Stimulated activated CD4-positive, alpha-beta T cell treated with anti-CD3 and anti-CD28 coated beads, TNF-alpha, amount 100 ng/mL, for 24 hours (primary cell): ENCODE measurements around the gene CDH24.
A peak's percentile ranks its signal among the peaks of the same experiment; 100 is the strongest.

Experiments used
- DNase-seq, 3 experiments: peaks; one replicate each; pipeline ENCODE4 v3.0.0-alpha.2; 2020; ENCODE audit warnings: low read depth in 3 of 3

Gene CDH24

DNA sequence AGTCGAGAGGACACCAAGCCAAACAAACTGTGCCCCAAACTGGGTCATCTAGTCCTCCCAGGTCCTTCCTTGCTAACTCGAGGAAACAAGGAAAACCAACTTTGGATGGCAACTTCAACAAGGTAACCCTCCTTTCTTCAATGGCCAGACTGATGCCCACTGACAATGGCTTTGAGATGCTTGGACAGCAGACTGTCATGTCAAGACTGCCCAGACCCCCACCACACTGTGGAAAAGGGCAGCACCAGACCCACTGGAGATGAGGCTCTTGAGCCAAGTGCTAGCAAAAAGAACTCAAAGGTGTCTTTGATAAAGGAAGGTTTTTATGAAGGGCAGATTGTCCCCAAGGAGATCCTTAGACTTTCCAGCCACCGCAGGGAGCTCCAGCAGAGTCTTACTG lies 9.0 kb upstream of the CDH24 start:
- DNase-seq, result no peak

DNA sequence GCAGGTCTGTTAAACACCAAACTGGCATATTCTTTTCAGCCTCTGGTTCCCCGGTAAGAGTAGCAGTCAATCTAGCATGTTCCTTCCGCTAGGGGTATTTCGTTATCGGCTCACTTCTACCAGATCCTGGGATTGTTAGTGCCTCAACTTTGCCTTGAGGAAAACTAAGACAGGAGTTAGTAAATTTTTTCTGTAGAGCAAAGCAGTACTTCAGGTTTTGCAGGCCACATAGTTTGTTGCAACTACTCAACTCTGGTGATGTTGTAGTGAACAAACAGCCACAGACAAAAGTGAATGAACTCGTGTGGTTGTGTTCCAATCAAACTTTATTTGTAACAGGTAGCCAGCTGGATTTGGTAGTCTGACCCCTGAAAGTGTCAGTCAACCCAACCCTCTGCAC lies 6.3 kb upstream of the CDH24 start:
- DNase-seq, result no peak

DNA sequence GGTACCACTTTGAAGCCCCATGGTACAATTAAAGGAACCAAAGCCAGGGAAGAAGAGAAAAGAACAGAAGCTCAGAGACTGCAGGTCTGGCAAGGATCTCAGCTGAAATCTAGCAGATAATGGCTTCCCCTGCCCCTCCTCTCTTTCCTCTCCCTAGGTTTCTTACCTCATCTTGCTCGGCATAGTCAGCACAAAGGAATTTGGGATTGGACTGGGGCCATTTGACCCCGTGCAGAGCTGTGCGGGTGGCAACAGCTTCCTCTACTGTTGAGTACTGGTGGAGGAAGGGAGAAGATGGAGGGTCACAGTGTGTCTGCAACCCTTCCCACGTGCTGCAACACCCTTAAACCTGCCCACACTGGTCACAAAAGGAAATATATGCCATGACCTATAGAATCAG lies 4.7 kb upstream of the CDH24 start:
- DNase-seq, result no peak

DNA sequence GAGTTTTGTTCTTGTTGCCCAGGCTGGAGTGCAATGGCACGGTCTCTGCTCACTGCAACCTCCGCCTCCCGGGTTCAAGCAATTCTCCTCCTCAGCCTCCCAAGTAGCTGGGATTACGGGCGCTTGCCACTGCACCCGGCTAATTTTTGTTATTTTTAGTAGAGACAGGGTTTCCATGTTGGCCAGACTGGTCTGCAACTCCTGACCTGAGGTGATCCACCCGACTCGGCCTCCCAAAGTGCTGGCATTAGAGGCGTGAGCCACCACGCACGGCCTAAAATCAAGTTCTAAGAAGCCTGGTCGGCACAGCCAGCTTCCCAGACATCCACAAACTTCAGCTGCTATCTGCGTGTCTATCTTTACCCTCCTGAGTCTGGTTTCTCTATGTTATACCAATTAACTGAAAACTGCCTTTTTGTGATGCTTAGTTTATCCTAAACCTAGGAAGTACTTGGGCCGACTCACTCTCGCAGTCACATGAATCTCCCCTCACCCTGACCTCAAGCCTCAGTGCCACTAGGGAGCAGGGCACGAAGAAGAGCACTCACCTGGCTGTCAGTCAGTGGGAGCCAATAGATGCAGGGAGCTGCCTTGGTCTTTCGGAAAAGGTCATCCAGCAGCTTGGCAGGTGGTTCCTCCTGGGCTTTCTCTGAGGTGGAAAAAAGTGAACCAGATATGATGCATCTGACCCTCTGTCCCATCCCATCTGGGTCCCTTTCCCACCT lies 3.4 kb upstream of the CDH24 start:
- DNase-seq, result no peak

DNA sequence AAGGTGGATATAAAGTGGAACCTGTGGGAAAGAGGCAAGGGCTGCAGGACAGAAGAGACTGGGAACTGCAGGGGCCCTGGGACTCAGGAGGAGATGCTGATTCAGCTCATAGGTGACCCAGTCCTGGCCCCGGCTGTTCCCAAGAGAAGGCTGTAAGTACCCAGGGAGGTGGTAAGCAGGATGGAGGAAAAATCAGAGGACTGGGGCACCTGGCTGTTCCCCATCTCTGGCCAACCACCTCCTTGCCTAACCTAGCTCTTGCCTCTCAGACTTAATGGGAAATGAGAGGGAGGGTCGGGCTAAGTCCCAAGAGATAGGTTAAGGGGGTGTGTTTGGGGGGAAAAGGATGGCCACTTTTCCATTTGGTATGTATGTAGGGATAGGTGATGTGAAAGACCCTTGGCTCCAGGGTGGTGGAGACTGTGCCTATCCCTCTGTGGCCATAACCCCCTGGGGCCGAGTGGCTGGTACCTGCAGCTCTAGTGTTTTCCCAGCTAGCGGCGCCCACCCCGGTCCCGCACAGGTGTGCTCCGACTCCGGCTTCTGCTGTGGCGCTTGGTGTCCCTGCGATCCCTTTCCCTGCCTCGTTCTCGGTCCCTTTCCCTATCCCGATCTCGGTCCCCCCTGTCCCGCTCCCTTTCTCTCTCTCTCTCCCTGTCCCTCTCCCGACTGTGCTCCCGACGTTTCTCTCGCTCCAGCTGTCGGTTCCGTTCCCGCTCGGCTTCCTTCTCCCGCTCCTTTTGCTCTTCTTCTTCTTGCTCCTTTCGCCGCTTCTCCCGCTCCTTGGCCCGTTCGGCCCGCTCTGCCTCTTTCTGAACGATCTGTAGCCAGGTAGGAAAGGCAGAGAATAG lies 1.6 kb upstream of the CDH24 start:
- no peak for DNase-seq

DNA sequence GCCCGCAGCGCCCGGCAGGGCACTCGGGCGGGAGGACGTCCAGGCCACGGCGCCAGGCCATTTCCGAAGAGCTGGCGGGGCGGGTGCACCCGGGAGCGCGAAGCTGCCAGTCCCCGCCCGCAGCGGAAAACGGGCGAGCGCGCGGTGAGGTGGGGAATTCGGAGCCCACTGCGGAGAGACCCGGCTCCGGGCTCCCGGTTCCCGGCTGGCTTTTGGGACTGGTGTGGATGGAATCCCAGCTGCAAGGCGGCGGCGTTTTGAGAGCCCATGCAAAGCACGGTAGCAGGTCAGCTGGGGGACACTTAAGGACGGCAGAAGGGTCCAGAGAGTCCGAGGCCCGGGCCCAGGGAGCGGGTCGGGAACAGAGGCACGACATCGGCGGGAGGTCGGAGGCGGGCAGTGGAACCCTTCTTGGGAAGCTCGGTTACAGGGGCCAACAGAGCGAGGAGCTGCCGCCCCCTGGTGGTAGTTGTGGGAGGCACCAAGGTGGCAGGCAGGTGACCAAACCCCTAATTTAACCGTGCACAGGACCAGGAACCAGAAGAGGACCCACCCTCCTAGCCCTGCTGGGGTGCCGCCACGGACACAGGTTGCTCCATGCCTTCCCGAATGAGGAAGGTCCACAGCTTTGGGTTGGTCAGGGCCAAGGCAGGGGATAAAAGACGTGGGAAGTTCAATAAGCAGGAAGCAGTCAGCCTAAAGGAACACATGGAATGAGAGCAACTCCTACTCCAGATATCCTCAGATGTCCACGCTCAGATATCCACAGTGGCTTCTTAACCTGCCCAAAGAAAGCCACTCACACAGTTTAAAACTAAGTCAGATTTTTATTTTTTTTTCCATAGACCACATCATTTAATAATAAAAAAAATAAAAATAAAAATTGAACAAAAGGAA lies 685 bp upstream of the CDH24 start:
- DNase-seq, result peak; percentile 73 to 89 (median 75)

DNA sequence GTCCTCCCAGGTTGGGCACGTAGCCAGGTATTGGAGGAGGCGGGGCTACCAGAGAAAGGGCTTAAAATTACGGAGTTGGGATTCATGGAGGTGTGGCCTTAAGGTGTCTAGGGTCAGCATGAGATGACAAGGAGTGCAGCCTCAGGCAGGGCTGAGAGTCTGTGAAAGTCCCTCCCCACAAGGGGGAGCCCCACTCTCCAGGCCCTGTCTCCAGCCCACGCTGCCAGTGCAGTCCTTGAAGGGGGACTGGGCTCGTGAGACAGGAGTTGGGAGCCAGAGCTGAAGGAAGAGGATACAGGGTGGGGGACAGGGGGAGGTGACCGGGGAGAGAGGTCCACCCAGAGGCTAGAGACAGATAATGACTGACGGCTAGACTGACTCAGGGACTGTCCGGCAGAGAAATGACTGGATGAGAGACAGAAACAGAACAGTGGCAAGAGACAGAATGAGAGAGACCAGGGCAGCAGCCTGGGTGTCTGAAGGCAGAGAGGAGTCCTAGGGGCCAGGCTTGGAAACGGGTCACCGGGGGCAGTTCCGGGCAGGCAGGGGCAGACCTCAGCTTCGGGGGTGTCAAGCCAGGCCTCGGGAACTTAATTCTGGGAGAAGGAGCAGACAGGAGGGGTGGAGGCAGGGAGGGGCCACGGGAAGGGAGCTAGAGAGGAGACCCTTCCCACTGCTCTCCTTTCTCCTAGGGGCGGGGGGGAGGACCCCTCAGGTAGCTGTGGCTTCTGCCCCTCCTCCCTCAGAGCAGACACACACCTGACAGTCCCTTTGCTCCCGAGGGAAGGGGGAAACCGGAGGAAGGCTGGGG lies 970 bp downstream of the CDH24 start:
- peak; percentile 38 to 66 (median 44) for DNase-seq

DNA sequence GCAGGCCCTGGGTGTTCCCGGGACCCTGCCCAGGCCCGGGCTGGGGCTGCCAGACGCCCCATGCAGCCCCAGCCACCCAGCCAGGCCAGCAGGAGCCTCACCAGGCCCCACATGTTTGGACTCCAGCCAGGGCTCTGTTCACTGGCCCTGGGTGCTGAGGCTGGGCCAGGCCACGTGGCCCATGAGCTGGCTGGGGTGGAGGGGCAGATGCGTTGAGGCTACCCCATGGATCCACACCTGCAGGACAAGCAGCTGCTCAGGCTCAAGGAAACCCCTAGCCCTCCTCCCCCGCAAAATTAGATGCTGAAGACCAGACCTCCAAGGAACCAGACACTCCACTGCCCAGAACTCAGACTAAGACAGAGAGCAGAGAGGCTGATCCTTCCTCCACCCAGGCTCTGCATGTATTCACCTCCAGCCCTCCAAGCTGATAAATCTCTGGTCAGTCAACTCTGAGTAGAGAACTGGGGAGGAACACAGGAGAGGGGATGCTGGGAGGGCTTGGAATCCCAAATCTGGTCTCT lies 1.6 kb downstream of the CDH24 start:
- DNase-seq, result no peak

DNA sequence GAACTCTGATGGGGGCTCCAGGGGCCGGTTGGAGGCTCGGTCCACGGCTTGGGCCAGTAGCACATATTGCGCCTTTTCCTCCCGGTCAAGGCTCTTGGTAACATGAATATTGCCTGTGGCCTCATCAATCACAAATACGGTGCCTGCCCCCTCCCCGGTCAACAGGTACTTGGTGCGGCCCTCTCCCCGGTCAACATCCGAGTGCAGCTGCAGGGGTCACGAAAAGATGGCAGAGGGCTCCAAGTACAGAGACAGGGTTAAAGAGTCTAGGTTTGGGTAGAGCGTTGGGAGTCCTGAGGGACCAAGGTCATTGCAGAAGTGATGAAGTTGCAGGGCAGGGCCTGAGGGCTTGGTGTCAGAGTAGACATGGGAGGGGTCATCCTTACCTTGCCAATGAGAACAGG lies 2.2 kb downstream of the CDH24 start:
- DNase-seq, result no peak

DNA sequence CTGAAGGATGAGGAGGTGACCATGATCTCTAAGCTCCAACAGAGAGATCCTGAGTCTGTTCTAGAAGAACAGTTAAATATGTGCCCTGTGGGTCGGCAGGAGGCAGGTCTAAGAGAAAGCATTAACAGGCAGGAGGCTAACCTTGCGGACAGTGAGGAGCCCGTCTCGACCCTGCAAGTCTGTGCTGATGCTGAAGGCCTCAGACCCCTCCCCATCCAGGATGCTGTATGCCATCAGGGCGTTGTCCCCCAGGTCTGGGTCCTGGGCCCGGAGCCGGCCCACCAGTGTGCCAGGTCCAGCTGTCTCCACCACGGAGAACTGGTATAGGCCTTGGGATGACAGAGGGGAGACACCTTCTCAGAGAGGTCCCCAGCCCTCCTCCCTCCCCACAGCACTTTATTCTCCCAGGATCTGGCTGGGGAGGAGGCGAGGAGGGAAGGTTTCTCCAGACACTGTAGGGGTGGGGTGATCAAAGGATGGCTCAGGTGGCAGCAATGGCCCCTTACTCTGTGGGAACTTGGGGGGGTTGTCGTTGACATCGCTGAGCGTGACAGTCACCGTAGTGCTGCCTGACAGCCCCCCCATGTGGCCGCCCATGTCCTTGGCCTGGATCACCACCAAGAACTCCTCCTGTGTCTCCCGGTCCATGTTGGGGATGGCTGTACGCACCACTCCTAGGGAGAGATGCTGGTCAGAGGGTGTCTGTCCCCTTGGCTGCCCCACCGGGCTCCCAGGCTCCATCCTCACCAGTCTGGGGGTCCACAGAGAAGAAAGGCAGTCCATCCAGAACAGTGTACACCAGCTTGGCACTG lies 3.1 kb downstream of the CDH24 start:
- DNase-seq, result peak in 1 of 3 experiments; percentile 31

DNA sequence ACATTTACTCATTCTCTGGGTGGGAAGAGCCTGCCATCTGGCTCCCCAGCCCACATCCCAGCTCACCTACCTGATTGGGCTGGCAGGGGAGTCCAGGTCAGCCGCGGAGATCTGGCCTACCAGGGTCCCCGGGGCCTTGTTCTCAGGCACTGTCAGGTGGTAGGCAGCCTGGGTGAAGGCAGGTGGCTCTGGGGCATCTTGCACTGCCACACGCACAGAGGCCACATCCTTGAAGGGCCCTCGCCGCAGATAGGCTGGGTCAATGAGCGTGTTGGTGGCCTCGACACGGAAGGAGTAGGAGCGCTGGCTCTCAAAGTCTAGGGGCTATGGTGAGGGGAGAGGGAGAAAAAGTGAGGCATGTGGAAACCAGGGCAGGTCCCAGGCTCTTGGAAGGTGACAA lies 3.9 kb downstream of the CDH24 start:
- DNase-seq, result no peak

DNA sequence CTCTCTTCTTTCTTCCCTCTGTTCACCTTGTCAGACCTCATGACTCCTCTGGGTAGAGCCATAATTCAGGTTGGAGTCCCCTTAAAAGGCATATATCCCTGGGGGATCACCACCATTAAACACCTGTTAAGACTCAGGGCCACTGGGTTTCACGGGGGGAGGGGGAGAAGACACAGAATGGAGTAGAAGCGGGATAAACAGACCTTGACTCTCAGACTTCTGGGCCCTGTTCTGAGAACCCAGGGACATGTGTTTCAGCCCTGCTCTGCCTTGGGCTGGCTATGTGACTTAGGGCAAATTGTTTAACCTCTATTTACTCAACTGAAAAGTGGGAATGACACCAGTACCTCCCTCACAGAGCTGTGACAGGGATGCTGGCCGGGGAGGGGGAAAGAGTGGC lies 4.6 kb downstream of the CDH24 start:
- no peak for DNase-seq

DNA sequence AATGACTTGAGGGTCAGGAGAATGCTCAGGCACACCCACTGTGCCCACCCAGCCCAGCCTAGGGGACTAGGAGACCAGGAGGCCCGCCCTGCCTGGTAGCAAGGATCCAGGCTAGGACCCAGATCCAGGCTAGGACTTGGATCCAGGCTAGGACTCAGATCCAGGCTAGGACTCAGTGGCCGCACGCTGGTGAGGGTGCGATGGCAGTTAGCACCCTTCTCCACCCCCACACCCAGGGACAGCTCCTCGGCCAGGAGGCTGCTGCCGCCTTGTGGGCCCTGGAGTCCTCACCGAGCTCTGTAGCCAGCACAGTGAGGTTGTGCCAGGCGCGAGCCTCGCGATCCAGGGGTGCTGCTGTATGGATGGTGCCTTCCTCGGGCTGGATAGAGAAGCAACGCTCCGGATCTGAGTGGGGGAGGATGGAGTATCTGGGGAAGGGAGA lies 5.1 kb downstream of the CDH24 start:
- no peak for DNase-seq

DNA sequence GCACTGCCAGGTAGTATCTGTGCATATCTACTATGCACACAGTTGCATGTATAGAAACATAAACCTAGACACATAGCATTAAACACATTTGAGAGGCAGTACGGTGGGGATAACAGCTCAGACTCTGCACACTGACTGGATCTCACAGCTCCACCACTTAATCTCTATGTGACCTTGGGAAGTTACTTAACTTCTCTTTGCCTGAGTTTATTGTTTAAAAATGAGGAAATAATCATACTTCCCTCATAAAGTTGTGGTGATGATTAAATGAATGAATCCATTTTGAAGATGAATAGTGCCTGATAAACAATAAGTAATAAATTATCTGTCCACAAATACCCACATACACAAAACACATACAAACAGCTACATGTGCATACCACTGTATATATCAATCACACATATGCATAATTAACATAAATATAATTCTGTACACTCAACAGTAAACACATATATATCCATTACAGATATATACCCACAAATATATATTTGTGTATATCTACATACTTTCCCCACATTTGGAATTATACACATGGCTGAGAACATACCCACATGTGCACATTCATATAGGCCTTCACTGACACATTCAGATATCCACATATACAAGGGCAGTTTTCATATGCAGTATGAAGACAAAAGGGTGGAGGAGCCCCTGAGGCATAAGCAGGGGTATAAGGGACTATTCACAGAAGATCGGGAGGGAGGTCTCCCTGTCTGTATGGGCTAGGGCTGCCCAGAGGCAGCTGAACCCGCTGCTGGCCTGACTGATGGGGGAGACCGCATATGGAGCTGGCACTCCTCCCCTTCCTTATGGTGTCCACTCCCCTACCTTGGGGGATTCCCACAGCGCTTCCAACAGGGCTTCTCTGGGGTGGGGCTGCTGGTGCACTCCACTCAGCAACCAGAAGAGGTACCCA lies 5.9 kb downstream of the CDH24 start:
- DNase-seq, result no peak

DNA sequence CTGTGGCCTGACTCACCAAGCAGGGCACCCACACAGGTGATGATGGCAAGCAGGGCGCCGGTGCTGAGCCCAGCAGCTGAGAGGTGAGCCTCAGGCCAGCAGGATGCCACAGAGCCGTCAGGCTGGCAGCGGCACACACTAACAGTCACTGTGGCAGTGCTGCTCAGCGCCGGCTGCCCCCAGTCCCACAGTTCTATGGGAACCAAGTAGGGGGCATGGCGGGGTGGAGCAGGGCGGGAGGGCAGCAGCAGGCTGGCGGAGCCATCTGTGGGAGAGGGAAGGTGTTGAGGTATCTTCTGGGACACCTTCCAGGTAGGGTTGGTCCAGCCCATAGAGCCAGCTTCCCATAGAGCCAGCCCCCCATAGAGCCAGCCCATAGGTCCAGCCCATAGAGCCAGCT lies 8.3 kb downstream of the CDH24 start:
- no peak for DNase-seq

DNA sequence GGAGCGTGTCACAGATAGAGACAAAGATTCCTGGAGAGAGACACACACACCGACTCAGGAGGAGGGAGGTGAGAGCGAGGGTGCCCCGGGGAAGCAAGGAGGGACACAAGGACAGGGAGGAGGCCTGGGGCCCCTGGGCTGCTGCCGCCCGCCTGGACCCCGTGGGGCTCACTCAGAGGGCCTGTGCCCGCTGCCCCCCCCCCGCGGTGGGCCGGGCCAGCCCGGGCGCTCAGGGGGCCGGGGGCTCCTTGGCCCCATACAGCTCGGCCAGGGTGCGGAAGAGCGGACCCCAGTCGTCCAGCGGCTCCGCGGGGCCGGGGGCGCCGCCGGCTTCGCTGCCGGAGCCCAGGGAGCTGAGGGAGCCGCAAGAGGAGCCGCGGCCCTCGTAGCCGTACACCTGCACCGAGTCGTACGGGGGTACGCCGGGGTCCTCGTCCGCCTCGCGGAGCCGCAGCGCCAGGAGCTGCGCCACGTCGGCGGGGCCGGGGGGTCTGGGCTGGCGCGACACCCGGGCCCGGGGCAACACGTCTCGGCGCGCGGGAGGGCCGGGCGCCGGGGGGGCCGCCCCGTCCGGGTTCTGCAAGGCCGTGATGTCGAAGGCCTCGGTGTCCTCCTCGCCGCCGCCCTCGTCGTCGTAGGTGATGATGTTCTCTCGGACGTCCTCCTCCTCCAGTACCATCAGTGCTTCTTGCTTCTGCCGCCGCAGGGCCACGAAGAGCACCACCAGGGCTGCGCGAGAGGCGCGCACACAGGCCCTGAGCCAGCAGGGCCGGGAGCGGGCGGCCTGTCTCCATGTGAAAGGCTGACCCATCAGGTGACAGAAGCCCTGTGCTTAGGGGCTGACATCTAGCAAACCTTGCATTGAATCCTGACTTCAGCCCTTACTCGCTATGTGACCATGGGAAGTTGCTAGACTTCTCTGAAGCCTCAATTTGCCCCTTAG lies 9.3 kb downstream of the CDH24 start:
- no peak for DNase-seq

DNA sequence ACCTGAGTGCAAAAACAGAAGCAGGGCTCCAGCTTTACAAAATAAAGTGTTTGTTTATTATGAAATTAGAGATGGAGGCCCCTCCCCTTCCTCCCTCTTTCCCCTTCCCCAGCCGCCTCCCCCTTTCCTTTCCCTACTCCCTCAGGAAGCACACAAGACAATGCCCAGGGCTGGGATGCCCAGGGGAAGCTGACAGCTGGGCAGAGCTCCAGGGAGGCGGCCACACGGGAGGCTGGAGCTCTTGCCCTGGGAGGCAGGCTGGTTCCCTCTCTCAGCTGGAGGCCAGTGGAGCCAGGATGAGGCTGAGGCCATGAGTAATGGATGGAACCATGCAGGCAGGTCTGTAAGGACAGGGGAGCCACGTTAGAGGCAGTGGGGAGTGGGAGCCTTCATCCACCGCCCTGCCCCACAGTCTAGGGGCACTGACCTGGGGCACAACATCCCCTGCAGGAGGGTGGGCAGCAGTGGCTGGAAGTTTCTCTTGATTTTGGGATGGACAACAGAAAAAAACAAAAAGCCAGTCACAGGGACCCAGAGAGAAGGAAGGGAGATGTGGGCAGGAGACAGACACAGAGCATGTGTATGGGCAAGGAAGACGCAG lies 10.2 kb downstream of the CDH24 start:
- no peak for DNase-seq
